BLaER1 treated with 17β-estradiol and CSF1 and Interleukin-3, amounts not matched to agents 10 nM and 100 nM (cell line): ENCODE results near the gene ZDHHC8.
A peak's percentile ranks its signal among the peaks of the same experiment; 100 is the strongest.

Source experiments
- H3K27ac ChIP-seq, 11 experiments: shearing (Covaris generic); formaldehyde crosslinking; 2 replicates each; pipeline ENCODE4 v1.8.1; 2022
- H3K27me3 ChIP-seq, 11 experiments: shearing (Covaris generic); formaldehyde crosslinking; 2 replicates each; pipeline ENCODE4 v1.8.1; 2022
- H3K36me3 ChIP-seq, 11 experiments: shearing (Covaris generic); formaldehyde crosslinking; 2 replicates each; pipeline ENCODE4 v1.8.1; 2022
- H3K4me1 ChIP-seq, 10 experiments: shearing (Covaris generic); formaldehyde crosslinking; 2 replicates each; pipeline ENCODE4 v1.8.1; 2022
- H3K4me2 ChIP-seq, 11 experiments: shearing (Covaris generic); formaldehyde crosslinking; 2 replicates each; pipeline ENCODE4 v1.8.1; 2022
- H3K4me3 ChIP-seq, 10 experiments: shearing (Covaris generic); formaldehyde crosslinking; 2 replicates each; pipeline ENCODE4 v1.8.1; 2022
- H3K9ac ChIP-seq, 11 experiments: shearing (Covaris generic); formaldehyde crosslinking; 2 replicates each; pipeline ENCODE4 v1.8.1; 2022
- H3K9me3 ChIP-seq, 11 experiments: shearing (Covaris generic); formaldehyde crosslinking; replicated peaks in 1 of 11; 2 replicates each; pipeline ENCODE4 v1.8.1; 2022
- H4K20me1 ChIP-seq, 11 experiments: shearing (Covaris generic); formaldehyde crosslinking; 2 replicates each; pipeline ENCODE4 v1.8.1; 2022
- Cebpa-rat ChIP-seq, 11 experiments: shearing (Covaris generic); IDR thresholded peaks; 2 replicates each; pipeline ENCODE4 v1.8.1; 2022

Gene ZDHHC8

GRCh38 chr22:20110359-20110985 lies 21.1 kb upstream of the ZDHHC8 start:
- peaks cover 95 to 100% (median 99%) of the 10 kb centered on the region in 11 experiments for H3K36me3 ChIP-seq
- peaks cover 0 to 100% (median 98%) of the 10 kb centered on the region in 11 experiments; a peak in 21 of 22 replicates for H4K20me1 ChIP-seq
- H3K9ac ChIP-seq = peak overlapping the region in 4 of 11 experiments; percentile 9 to 63 (median 16); a peak in 3 of 22 replicates
- H3K27me3 ChIP-seq = no peaks in the 10 kb centered on the region
- H3K4me3 ChIP-seq = no peak overlapping the region
- peak overlapping the region in 1 of 11 experiments; percentile 12; a peak in 1 of 22 replicates for H3K4me2 ChIP-seq
- H3K9me3 ChIP-seq = no peaks in the 10 kb centered on the region
- no peak overlapping the region for H3K27ac ChIP-seq
- no peak for TF ChIP-seq Cebpa-rat (IDR thresholded peaks at IDR 0.05)
- H3K4me1 ChIP-seq = peaks cover 5 to 23% (median 11%) of the 10 kb centered on the region in 10 experiments; a peak in 18 of 20 replicates

- Histone ChIP-seq H3K36me3 (peaks cover 88 to 100% (median 99%) of the 10 kb centered on the region in 11 experiments), H3K9ac (peak overlapping the region in 3 of 11 experiments; percentile 9 to 63 (median 14); a peak in 4 of 22 replicates)
- TF ChIP-seq Cebpa-rat (IDR thresholded peaks at IDR 0.05) = no peak
Observed at GRCh38 chr22:20111045-20111688, 20.4 kb upstream of the ZDHHC8 start.

GRCh38 chr22:20111689-20112622 lies 19.6 kb upstream of the ZDHHC8 start:
- peaks cover 0 to 94% (median 84%) of the 10 kb centered on the region in 11 experiments; a peak in 21 of 22 replicates for H4K20me1 ChIP-seq
- peak overlapping the region in 5 of 11 experiments; percentile 12 to 32 (median 31); a peak in 5 of 22 replicates for H3K4me2 ChIP-seq
- peak overlapping the region; percentile 0 to 68 (median 49); a peak in 14 of 22 replicates for H3K9ac ChIP-seq
- H3K36me3 ChIP-seq = peaks cover 80 to 94% (median 92%) of the 10 kb centered on the region in 11 experiments
- peak overlapping the region in 4 of 11 experiments; percentile 10 to 50 (median 25); a peak in 9 of 22 replicates for H3K27ac ChIP-seq
- H3K9me3 ChIP-seq = no peaks in the 10 kb centered on the region
- no peak for TF ChIP-seq Cebpa-rat (IDR thresholded peaks at IDR 0.05)
- H3K27me3 ChIP-seq = no peaks in the 10 kb centered on the region
- no peak overlapping the region for H3K4me3 ChIP-seq
- peaks cover 14 to 33% (median 21%) of the 10 kb centered on the region in 10 experiments for H3K4me1 ChIP-seq

More at GRCh38 chr22:20111045-20111688, 20.4 kb upstream of the ZDHHC8 start:
- Histone ChIP-seq H3K27ac (no peak overlapping the region), H3K4me3 (no peak overlapping the region), H4K20me1 (peaks cover 0 to 100% (median 92%) of the 10 kb centered on the region in 11 experiments; a peak in 21 of 22 replicates), H3K4me1 (peaks cover 12 to 30% (median 18%) of the 10 kb centered on the region in 10 experiments), H3K4me2 (peak overlapping the region in 1 of 11 experiments; percentile 12; a peak in 1 of 22 replicates), H3K9me3 (no peaks in the 10 kb centered on the region), H3K27me3 (no peaks in the 10 kb centered on the region)

GRCh38 chr22:20112623-20113511 lies 18.7 kb upstream of the ZDHHC8 start:
- no peak overlapping the region for H3K4me3 ChIP-seq
- peaks cover 71 to 85% (median 82%) of the 10 kb centered on the region in 11 experiments for H3K36me3 ChIP-seq
- no peaks in the 10 kb centered on the region for H3K27me3 ChIP-seq
- TF ChIP-seq Cebpa-rat (IDR thresholded peaks at IDR 0.05) = no peak
- H3K4me2 ChIP-seq = no peak overlapping the region
- H3K4me1 ChIP-seq = peaks cover 14 to 33% (median 21%) of the 10 kb centered on the region in 10 experiments
- no peaks in the 10 kb centered on the region for H3K9me3 ChIP-seq
- H3K27ac ChIP-seq = peak overlapping the region in 1 of 11 experiments; percentile 50; a peak in 2 of 22 replicates
- peaks cover 0 to 87% (median 75%) of the 10 kb centered on the region in 11 experiments; a peak in 21 of 22 replicates for H4K20me1 ChIP-seq
- H3K9ac ChIP-seq = peak overlapping the region in 10 of 11 experiments; percentile 0 to 68 (median 50); a peak in 13 of 22 replicates

GRCh38 chr22:20113551-20114310 lies 17.9 kb upstream of the ZDHHC8 start:
- Histone ChIP-seq H3K4me2 (no peak overlapping the region), H3K36me3 (peaks cover 62 to 81% (median 77%) of the 10 kb centered on the region in 11 experiments), H3K4me1 (peaks cover 18 to 36% (median 25%) of the 10 kb centered on the region in 10 experiments), H3K27ac (no peak overlapping the region), H3K9ac (peak overlapping the region in 10 of 11 experiments; percentile 17 to 100 (median 94); a peak in 11 of 22 replicates), H3K4me3 (no peak overlapping the region), H3K27me3 (no peaks in the 10 kb centered on the region), H4K20me1 (peaks cover 0 to 87% (median 71%) of the 10 kb centered on the region in 11 experiments; a peak in 21 of 22 replicates), H3K9me3 (no peaks in the 10 kb centered on the region)
- TF ChIP-seq Cebpa-rat (IDR thresholded peaks at IDR 0.05) = no peak

- peak overlapping the region in 4 of 10 experiments; percentile 83 to 98 (median 88); a peak in 5 of 20 replicates for H3K4me3 ChIP-seq
- H3K27ac ChIP-seq = peak overlapping the region in 1 of 11 experiments; percentile 84; a peak in 1 of 22 replicates
- H3K4me1 ChIP-seq = peaks cover 29 to 47% (median 35%) of the 10 kb centered on the region in 10 experiments
- no peaks in the 10 kb centered on the region for H3K27me3 ChIP-seq
- peaks cover 0 to 87% (median 70%) of the 10 kb centered on the region in 11 experiments; a peak in 21 of 22 replicates for H4K20me1 ChIP-seq
- H3K9ac ChIP-seq = peak overlapping the region; percentile 88 to 100 (median 96)
- peaks cover 60 to 81% (median 77%) of the 10 kb centered on the region in 11 experiments for H3K36me3 ChIP-seq
- no peaks in the 10 kb centered on the region for H3K9me3 ChIP-seq
- no peak for TF ChIP-seq Cebpa-rat (IDR thresholded peaks at IDR 0.05)
- peak overlapping the region; percentile 96 to 99 (median 97); a peak in 19 of 22 replicates for H3K4me2 ChIP-seq
Observed at GRCh38 chr22:20114506-20115475, 16.8 kb upstream of the ZDHHC8 start.
